OCI-LY7 (cell line): ENCODE results near the gene DENND2D. TPM values are rescaled to one million over a fixed set of nuclear protein-coding genes. Genes with fewer than 3 reads are reported as not detected.

Experiments
- BruUV-seq: library from RNA; stranded (reverse); fragments of 400-500 nt; replicated peaks from 2 replicates; lab custom pipeline; 2021; lab: Mats Ljungman, UMichigan
- CTCF ChIA-PET: fragments of 300-600 bp; sonication (Branson Sonifier 250); formaldehyde crosslinking; loops from one replicate; lab custom pipeline; 2022; ENCODE audit warnings: antibody characterized with exemption; ENCODE audit not compliant: unreplicated experiment; lab: Charles Lee
- POLR2A ChIA-PET: fragments of 300-600 bp; sonication (Branson Sonifier 250); formaldehyde crosslinking; loops from one replicate; lab custom pipeline; 2022; ENCODE audit warnings: antibody characterized with exemption; lab: Charles Lee
- DNase-seq: peaks from one replicate; pipeline ENCODE4 v3.0.0-alpha.2; 2015; ENCODE audit warnings: low spot score
- H2AFZ ChIP-seq: fragments of 200-600 bp; sonication (generic), shearing (Covaris generic); 2 replicates; pipeline ENCODE4 v1.6.1; 2014; ENCODE audit warnings: mild to moderate bottlenecking, antibody characterized with exemption, low read length, moderate library complexity
- H3K27ac ChIP-seq: fragments of 200-600 bp; sonication (generic); 2 replicates; pipeline ENCODE4 v1.5.1; 2014; ENCODE audit warnings: mixed run types, low read depth, mild to moderate bottlenecking, moderate library complexity, low read length, inconsistent platforms; ENCODE audit not compliant: poor library complexity, severe bottlenecking
- H3K36me3 ChIP-seq: fragments of 200-600 bp; sonication (generic); 2 replicates; pipeline ENCODE4 v1.6.1; 2014; ENCODE audit warnings: mild to moderate bottlenecking, antibody characterized with exemption, low read length, moderate library complexity, mixed read lengths; ENCODE audit not compliant: insufficient read depth
- H3K4me1 ChIP-seq: fragments of 200-600 bp; sonication (generic); 2 replicates; pipeline ENCODE4 v1.5.1; 2014; ENCODE audit warnings: mild to moderate bottlenecking, low read length; ENCODE audit not compliant: insufficient read depth, poor library complexity, severe bottlenecking
- H3K4me2 ChIP-seq: fragments of 200-600 bp; sonication (generic); 2 replicates; pipeline ENCODE4 v1.6.1; 2014; ENCODE audit warnings: mild to moderate bottlenecking, low read length
- H3K4me3 ChIP-seq: fragments of 200-600 bp; sonication (generic); 2 replicates; pipeline ENCODE4 v1.5.1; 2014; ENCODE audit warnings: mild to moderate bottlenecking, low read depth, low read length; ENCODE audit not compliant: poor library complexity, severe bottlenecking
- H3K79me2 ChIP-seq: fragments of 200-600 bp; sonication (generic); 2 replicates; pipeline ENCODE4 v1.6.1; 2016; ENCODE audit warnings: low read depth, mild to moderate bottlenecking, low read length, moderate library complexity, mixed read lengths; ENCODE audit not compliant: insufficient read depth
- H3K9me2 ChIP-seq: fragments of 200-600 bp; sonication (generic); 2 replicates; pipeline ENCODE4 v1.6.1; 2016; ENCODE audit warnings: mild to moderate bottlenecking, low read length, mixed read lengths; ENCODE audit not compliant: insufficient read depth
- H3K9me3 ChIP-seq: fragments of 200-600 bp; sonication (generic); 2 replicates; pipeline ENCODE4 v1.6.1; 2014; ENCODE audit warnings: mild to moderate bottlenecking, mixed run types, low read length, mixed read lengths
- H4K20me1 ChIP-seq: fragments of 200-600 bp; sonication (generic); 2 replicates; pipeline ENCODE4 v1.6.1; 2014; ENCODE audit warnings: mild to moderate bottlenecking, antibody characterized with exemption, low read length, moderate library complexity, mixed read lengths; ENCODE audit not compliant: insufficient read depth
- EZH2phosphoT487 ChIP-seq: fragments of 200-600 bp; sonication (generic); IDR thresholded peaks from 2 replicates; pipeline ENCODE4 v1.6.1; 2018; ENCODE audit warnings: low read depth, borderline replicate concordance, mild to moderate bottlenecking, mixed run types, antibody characterized with exemption, low read length, moderate library complexity, mixed read lengths
- intact Hi-C: fragments of 100-400 bp; cut with micrococcal nuclease; formaldehyde crosslinking; loops from one replicate; pipeline ENCODE4 v1.10.0; 2022; ENCODE audit not compliant: unreplicated experiment
- total RNA-seq, 2 experiments: library from RNA; depleted of rRNA in 1 of 2; stranded (reverse); fragments of >200 nt in 1 of 2; shearing (Covaris generic) in 1 of 2; gene quantifications; 2 replicates each; pipeline ENCODE4 v1.2.3, GENCODE V29; 2014 to 2022
- TF ChIP-seq, protein P1 (sequence below): fragments of 200-600 bp; sonication (generic); conservative IDR thresholded peaks from 2 replicates; pipeline ENCODE4 v1.5.1; 2014; ENCODE audit warnings: mild to moderate bottlenecking, antibody characterized with exemption, low read length, moderate library complexity, mixed read lengths

DENND2D gene
- total RNA-seq, 2 experiments from 2014 or later, result 9.8 to 39.9 TPM

DNA sequence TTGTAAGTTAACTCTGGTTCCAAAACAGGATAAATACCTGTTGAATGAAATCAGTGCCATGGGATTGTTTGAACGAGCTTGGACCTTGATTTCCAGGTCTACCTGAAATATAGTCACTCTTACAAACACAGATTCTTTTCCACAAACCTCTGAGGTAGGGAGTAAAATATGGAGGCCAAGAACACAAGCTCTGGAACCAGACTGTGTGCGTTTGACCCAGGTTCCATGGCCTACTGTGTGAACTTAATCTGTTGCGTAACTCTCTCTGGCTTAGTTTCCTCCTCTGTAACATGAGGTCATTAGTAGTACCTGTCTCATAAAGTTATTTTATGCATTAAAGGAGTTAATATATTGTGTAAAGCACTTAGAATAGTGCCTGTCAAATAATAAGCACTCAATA lies 25.1 kb downstream of the DENND2D start:
- POLR2A ChIA-PET, result interaction anchor here (1.2 kb wide), 1 partner anchor 16 kb away, joined by 4 read pairs; no protein-coding TSS in a partner anchor
- H3K27ac ChIP-seq, result no peak overlapping the region
- BruUV-seq, result no TSS peak
- H3K9me3 ChIP-seq, result no peaks in the 10 kb centered on the region
- H3K4me2 ChIP-seq, result no peak overlapping the region
- H3K79me2 ChIP-seq, result peaks cover 16% of the 10 kb centered on the region; the same call in 1 of the 2 replicates
- CTCF ChIA-PET, result no interaction called here
- peaks cover 97% of the 10 kb centered on the region for H3K36me3 ChIP-seq
- no peaks in the 10 kb centered on the region; the same call in 1 of the 2 replicates for H4K20me1 ChIP-seq
- TF ChIP-seq, protein P1, sequence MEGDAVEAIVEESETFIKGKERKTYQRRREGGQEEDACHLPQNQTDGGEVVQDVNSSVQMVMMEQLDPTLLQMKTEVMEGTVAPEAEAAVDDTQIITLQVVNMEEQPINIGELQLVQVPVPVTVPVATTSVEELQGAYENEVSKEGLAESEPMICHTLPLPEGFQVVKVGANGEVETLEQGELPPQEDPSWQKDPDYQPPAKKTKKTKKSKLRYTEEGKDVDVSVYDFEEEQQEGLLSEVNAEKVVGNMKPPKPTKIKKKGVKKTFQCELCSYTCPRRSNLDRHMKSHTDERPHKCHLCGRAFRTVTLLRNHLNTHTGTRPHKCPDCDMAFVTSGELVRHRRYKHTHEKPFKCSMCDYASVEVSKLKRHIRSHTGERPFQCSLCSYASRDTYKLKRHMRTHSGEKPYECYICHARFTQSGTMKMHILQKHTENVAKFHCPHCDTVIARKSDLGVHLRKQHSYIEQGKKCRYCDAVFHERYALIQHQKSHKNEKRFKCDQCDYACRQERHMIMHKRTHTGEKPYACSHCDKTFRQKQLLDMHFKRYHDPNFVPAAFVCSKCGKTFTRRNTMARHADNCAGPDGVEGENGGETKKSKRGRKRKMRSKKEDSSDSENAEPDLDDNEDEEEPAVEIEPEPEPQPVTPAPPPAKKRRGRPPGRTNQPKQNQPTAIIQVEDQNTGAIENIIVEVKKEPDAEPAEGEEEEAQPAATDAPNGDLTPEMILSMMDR, result no peak
- no peak for TF ChIP-seq EZH2phosphoT487
- intact Hi-C loops, result no loop called here
- no peak for DNase-seq
- peaks cover 11% of the 10 kb centered on the region for H3K4me1 ChIP-seq
- no peak overlapping the region for H3K4me3 ChIP-seq
- no peak overlapping the region for H2AFZ ChIP-seq
- H3K9me2 ChIP-seq, result no peaks in the 10 kb centered on the region

- no TSS peak for BruUV-seq
- Histone ChIP-seq H3K4me3 (no peak overlapping the region), H3K4me1 (peaks cover 11% of the 10 kb centered on the region), H3K9me2 (no peaks in the 10 kb centered on the region), H3K9me3 (no peaks in the 10 kb centered on the region), H2AFZ (no peak overlapping the region), H3K36me3 (peaks cover 97% of the 10 kb centered on the region), H3K27ac (no peak overlapping the region), H3K4me2 (no peak overlapping the region), H3K79me2 (peaks cover 28% of the 10 kb centered on the region; the same call in 1 of the 2 replicates), H4K20me1 (no peaks in the 10 kb centered on the region; the same call in 1 of the 2 replicates)
- ChIA-PET CTCF (no interaction called here), POLR2A (interaction anchor here (1.2 to 1.4 kb wide), 2 partner anchors 9 to 46 kb away, joined by 3 to 4 read pairs; no protein-coding TSS in a partner anchor)
- no peak for DNase-seq
- intact Hi-C loops, result no loop called here
- TF ChIP-seq, protein P1, result no peak
- no peak for TF ChIP-seq EZH2phosphoT487
Measured at GRCh38 chr1:111174070-111174469, 26.4 kb downstream of the DENND2D start.

GRCh38 chr1:111172463-111172862 lies 28.0 kb downstream of the DENND2D start:
- no peaks in the 10 kb centered on the region; the same call in 1 of the 2 replicates for H3K9me3 ChIP-seq
- BruUV-seq, result no TSS peak
- intact Hi-C loops, result no loop called here
- ChIA-PET POLR2A (no interaction called here), CTCF (no interaction called here)
- no peak overlapping the region for H3K4me2 ChIP-seq
- H3K36me3 ChIP-seq, result peaks cover 97% of the 10 kb centered on the region
- H3K9me2 ChIP-seq, result no peaks in the 10 kb centered on the region
- H4K20me1 ChIP-seq, result no peaks in the 10 kb centered on the region; the same call in 1 of the 2 replicates
- H3K4me3 ChIP-seq, result no peak overlapping the region
- H2AFZ ChIP-seq, result no peak overlapping the region
- H3K4me1 ChIP-seq, result peaks cover 11% of the 10 kb centered on the region
- DNase-seq, result no peak
- H3K79me2 ChIP-seq, result peaks cover 29% of the 10 kb centered on the region; the same call in 1 of the 2 replicates
- no peak for TF ChIP-seq EZH2phosphoT487
- TF ChIP-seq, protein P1, result no peak
- H3K27ac ChIP-seq, result no peak overlapping the region
